ENCODE data around the gene KRTAP5-3. TPM values are rescaled to one million over a fixed set of nuclear protein-coding genes. Genes with fewer than 3 reads are reported as not detected.
"Not testable (repeated sequence)": the region's sequence is repeated elsewhere in the genome, so short reads cannot be mapped to it uniquely, and the experiment has no call there.

The KRTAP5-3 gene
- total RNA-seq, 1 donor from 2014 or later: not detected

- Histone ChIP-seq H3K27me3 (ENCODE audit: low read depth) (peaks cover 23% of the 10 kb centered on the region), H3K4me1 (peaks cover 4% of the 10 kb centered on the region), H3K36me3 (no peaks in the 10 kb centered on the region), H3K9me3 (replicated peaks) (no peaks in the 10 kb centered on the region), H3K27ac (replicated peaks) (no peak overlapping the region), H3K4me3 (no peak overlapping the region)
- intact Hi-C loops (cut with micrococcal nuclease): no loop called here
- no peak for DNase-seq
- TF ChIP-seq, protein P1, sequence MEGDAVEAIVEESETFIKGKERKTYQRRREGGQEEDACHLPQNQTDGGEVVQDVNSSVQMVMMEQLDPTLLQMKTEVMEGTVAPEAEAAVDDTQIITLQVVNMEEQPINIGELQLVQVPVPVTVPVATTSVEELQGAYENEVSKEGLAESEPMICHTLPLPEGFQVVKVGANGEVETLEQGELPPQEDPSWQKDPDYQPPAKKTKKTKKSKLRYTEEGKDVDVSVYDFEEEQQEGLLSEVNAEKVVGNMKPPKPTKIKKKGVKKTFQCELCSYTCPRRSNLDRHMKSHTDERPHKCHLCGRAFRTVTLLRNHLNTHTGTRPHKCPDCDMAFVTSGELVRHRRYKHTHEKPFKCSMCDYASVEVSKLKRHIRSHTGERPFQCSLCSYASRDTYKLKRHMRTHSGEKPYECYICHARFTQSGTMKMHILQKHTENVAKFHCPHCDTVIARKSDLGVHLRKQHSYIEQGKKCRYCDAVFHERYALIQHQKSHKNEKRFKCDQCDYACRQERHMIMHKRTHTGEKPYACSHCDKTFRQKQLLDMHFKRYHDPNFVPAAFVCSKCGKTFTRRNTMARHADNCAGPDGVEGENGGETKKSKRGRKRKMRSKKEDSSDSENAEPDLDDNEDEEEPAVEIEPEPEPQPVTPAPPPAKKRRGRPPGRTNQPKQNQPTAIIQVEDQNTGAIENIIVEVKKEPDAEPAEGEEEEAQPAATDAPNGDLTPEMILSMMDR (IDR thresholded peaks at IDR 0.05; ENCODE audit: borderline replicate concordance): no peak
Observed at GRCh38 chr11:1650918-1651262, 42.6 kb upstream of the KRTAP5-3 start.

DNA sequence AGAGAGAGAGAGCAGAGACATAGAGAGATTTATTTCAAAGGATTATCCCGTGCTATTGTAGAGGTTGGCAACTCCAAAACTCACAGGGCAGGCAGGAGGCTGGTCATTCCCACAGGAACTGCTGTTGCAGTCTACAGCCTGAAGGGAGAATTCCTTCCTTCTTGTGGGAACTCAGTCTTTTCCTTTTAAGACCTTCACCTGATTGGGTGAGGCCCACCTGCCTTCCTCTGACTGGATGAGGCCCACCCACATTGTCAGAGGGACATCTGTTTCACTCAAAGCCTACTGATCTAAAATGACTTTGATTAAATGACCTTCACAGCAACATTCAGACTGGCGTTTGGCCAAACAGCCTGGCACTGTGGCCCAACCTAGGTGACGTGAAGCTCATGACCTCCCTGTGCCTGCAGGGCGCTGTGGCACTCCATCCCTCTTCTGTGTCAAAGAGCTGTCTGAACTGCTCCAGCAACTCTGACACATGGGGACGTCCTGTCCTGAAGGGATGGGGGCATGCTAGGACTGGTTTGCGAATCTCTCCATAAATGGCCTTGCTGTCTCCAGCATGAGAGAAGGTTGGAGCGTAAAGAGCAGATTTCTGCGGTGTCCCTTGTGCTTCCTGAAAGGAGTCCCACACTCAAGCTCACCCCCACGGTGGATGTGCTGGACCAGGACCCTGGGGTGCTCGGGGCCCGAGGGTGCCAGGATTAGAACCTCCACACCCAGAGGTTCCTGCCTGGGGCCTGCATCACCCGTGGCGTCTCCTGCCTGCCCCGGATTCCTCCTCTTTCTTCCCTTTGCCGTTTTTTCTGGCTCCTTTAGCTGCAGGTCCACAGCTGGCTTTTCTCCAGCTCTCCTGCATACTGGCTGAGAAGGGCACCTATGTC is 42.0 kb upstream of the KRTAP5-3 start:
- peaks cover 4% of the 10 kb centered on the region for H3K4me1 ChIP-seq
- peaks cover 17% of the 10 kb centered on the region for H3K27me3 ChIP-seq (ENCODE audit: low read depth)
- intact Hi-C loops (cut with micrococcal nuclease): no loop called here
- TF ChIP-seq, protein P1 (IDR thresholded peaks at IDR 0.05; ENCODE audit: borderline replicate concordance): no peak
- H3K36me3 ChIP-seq: no peaks in the 10 kb centered on the region
- no peak overlapping the region for H3K4me3 ChIP-seq
- DNase-seq: no peak
- H3K9me3 ChIP-seq (replicated peaks): no peaks in the 10 kb centered on the region
- no peak overlapping the region for H3K27ac ChIP-seq (replicated peaks)

- no peaks in the 10 kb centered on the region for H3K9me3 ChIP-seq (replicated peaks)
Observed at GRCh38 chr11:1648653-1649420, 40.6 kb upstream of the KRTAP5-3 start.

GRCh38 chr11:1647901-1648652 is 39.8 kb upstream of the KRTAP5-3 start:
- intact Hi-C loops (cut with micrococcal nuclease): no loop called here
- TF ChIP-seq, protein P1 (IDR thresholded peaks at IDR 0.05; ENCODE audit: borderline replicate concordance): no peak

More at GRCh38 chr11:1648653-1649420, 40.6 kb upstream of the KRTAP5-3 start:
- TF ChIP-seq, protein P1 (IDR thresholded peaks at IDR 0.05; ENCODE audit: borderline replicate concordance): no peak
- Histone ChIP-seq H3K4me1 (peaks cover 4% of the 10 kb centered on the region), H3K27ac (replicated peaks) (no peak overlapping the region), H3K4me3 (no peak overlapping the region), H3K27me3 (ENCODE audit: low read depth) (peaks cover 12% of the 10 kb centered on the region), H3K36me3 (no peaks in the 10 kb centered on the region)
- intact Hi-C loops (cut with micrococcal nuclease): no loop called here
- DNase-seq: no peak

DNA sequence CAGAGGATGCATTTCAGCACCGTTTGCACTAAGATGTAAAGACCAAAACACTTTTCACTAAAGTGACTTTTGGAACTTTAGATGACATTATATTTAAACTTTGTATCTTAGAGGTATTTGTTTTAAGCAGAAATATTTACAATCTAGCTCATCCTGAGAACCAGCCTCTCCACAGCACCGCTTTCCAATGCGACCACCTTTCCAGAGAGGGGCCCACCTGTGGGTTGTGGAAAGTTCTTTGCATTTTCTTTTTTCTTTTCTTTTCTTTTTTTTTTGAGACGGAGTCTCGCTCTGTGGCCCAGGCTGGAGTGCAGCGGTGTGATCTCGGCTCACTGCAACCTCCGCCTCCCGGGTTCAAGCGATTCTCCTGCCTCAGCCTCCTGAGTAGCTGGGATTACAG is 38.3 kb upstream of the KRTAP5-3 start:
- peaks cover 19% of the 10 kb centered on the region for H3K27me3 ChIP-seq (ENCODE audit: low read depth)
- H3K4me3 ChIP-seq; H3K27ac ChIP-seq (replicated peaks); DNase-seq; H3K4me1 ChIP-seq; H3K9me3 ChIP-seq (replicated peaks); intact Hi-C loops (cut with micrococcal nuclease); H3K36me3 ChIP-seq: not testable (repeated sequence)

More at GRCh38 chr11:1647901-1648652, 39.8 kb upstream of the KRTAP5-3 start:
- no peak for DNase-seq
- H3K9me3 ChIP-seq (replicated peaks): no peaks in the 10 kb centered on the region
- no peak overlapping the region for H3K27ac ChIP-seq (replicated peaks)
- H3K36me3 ChIP-seq: no peaks in the 10 kb centered on the region
- peaks cover 3% of the 10 kb centered on the region for H3K4me1 ChIP-seq
- H3K4me3 ChIP-seq: no peak overlapping the region
- H3K27me3 ChIP-seq (ENCODE audit: low read depth): peaks cover 12% of the 10 kb centered on the region

Data from left ventricle myocardium inferior (tissue), 1 donor.